ENCODE measurements around the gene HCFC2. TPM values are rescaled to one million over a fixed set of nuclear protein-coding genes. Genes with fewer than 3 reads are reported as not detected.
A peak's percentile ranks its signal among the peaks of the same experiment; 100 is the strongest.

Gene HCFC2
- total and polyA plus RNA-seq, 2 of the 8 experiments (the other 6 are each of a cell fraction or from before 2014, with no cell fraction given) = 0.62 to 1.8 TPM

DNA sequence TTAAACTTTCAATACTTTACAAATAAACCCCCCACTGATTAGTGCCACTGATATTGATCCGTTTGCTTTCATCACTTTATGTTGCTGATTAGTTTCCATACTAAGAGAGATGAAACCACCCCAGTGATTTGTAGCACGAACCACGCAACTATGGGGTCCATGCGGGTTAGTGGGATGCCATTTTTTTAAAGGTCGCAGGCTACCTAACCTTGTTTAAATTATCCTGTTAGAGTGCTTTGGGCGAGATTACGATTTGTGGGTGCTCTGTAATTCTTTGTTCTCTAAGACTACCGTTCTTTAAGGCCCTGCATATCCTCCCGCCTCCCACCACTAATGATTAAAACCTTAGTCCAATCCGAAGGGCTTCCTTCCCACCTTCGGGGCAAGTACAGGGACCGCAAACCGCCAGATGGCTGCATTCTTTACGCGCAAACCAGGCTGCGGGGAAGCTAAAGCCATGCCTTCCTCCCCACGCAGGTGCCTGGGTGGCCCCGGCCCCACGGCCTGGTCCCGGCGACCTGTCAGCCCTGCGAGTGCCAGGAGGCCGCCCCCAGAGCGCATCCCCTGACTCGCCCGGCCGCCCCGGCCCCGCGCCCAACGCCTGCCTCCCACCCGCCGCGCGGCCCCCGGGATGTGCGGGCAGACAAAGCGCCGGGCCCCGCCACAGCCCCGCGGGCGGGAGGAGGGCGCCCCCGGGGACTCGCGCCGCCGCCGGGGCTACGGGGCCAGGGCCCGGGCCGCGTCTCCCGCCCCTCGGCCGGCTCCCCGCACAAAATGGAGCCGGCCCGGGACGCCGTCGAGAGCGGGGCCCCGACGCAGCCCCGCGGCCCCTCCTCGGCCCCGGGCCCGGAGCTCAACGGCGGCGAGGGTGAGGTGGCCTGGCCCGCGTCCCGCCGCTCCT lies 72.9 kb downstream of the HCFC2 start:
- DNase-seq (ENCODE audit: low read depth in 1 of 2, low spot score in 2 of 2) = peak in 1 of 2 experiments; percentile 57
- H2AFZ ChIP-seq (ENCODE audit: low read length) = no peak overlapping the region
- H3K23ac ChIP-seq (ENCODE audit: insufficient read length) = no peak overlapping the region
- H3K9ac ChIP-seq (replicated peaks in 1 of 4; ENCODE audit: extremely low read depth in 1 of 4, low read depth in 3 of 4, low read length in 3 of 4) = peak overlapping the region; percentile 90 to 98 (median 94)
- H2BK5ac ChIP-seq (ENCODE audit: low read depth, low read length) = peak overlapping the region; percentile 86
- H3K36me3 ChIP-seq (ENCODE audit: control insufficient read depth in 2 of 4, insufficient read depth in 4 of 4, low read length in 3 of 4) = peaks cover 3 to 29% (median 15%) of the 10 kb centered on the region in 4 experiments
- H3K4me1 ChIP-seq (replicated peaks in 1 of 4; ENCODE audit: control insufficient read depth in 3 of 4, insufficient read depth in 4 of 4, low read length in 3 of 4) = peaks cover 3 to 9% (median 6%) of the 10 kb centered on the region in 4 experiments; a peak in 6 of 7 replicates
- ChIA-PET POLR2A (ENCODE audit: partially characterized antibody) (interaction anchor here (0.8 to 4.2 kb wide), 27 partner anchors 10 to 946 kb away, joined by 3 to 28 read pairs (median 4); partner anchors contain the start of genes EID3, HCFC2, HSP90B1 and TDG), CTCF (ENCODE audit: partially characterized antibody) (interaction anchor here (0.6 kb wide), 1 partner anchor 25 kb away, joined by 3 read pairs; no protein-coding TSS in a partner anchor)
- no peak overlapping the region for H3K4ac ChIP-seq (replicated peaks; ENCODE audit: insufficient read length, low read depth, low read length)
- H3K56ac ChIP-seq (replicated peaks; ENCODE audit: insufficient read length, low read depth, low read length) = peak overlapping the region; percentile 3
- H4K5ac ChIP-seq (ENCODE audit: insufficient read length, low read depth, low read length) = peak overlapping the region; percentile 90
- H3K23me2 ChIP-seq (ENCODE audit: low read depth, low read length) = no peaks in the 10 kb centered on the region; the same call in 1 of the 2 replicates
- H4K20me1 ChIP-seq (replicated peaks in 1 of 2; ENCODE audit: control insufficient read depth in 1 of 2, insufficient read depth in 2 of 2, low read length in 2 of 2) = peaks cover 2 to 4% of the 10 kb centered on the region in 2 experiments
- 0% methylated on average over 45 of the region's 78 CpGs; no CpG with 5 or more reads in 1 of the 2 experiments for WGBS, 2 experiments (ENCODE audit: extremely low coverage in 1 of 2, insufficient coverage in 1 of 2, insufficient read length in 1 of 2, insufficient replicate concordance in 2 of 2, low coverage in 1 of 2, low lambda C conversion rate in 2 of 2, missing lambda C conversion rate in 1 of 2)
- peak overlapping the region; percentile 96; the same call in 1 of the 2 replicates for H4K8ac ChIP-seq (ENCODE audit: extremely low read depth, insufficient read depth, low read length)
- peak overlapping the region; percentile 73; the same call in 1 of the 2 replicates for H3K18ac ChIP-seq (ENCODE audit: extremely low read depth, low read length)
- H3K14ac ChIP-seq (ENCODE audit: insufficient read length) = no peak overlapping the region
- H2BK20ac ChIP-seq (ENCODE audit: low read length) = no peak overlapping the region
- no peak overlapping the region for H2AK5ac ChIP-seq (ENCODE audit: low read depth, low read length)
- H3K4me2 ChIP-seq (ENCODE audit: insufficient read depth in 1 of 2, low read depth in 2 of 2, low read length in 2 of 2) = peak overlapping the region; percentile 73 to 82
- H2BK120ac ChIP-seq (replicated peaks; ENCODE audit: low read depth, low read length) = no peak overlapping the region
- H3K27me3 ChIP-seq (replicated peaks in 1 of 4; ENCODE audit: control insufficient read depth in 3 of 4, extremely low read depth in 1 of 4, insufficient read depth in 3 of 4, low read length in 3 of 4) = 0 out of 7 replicates have a peak, but pooled peaks cover 0 to 3% (median 0%) of the 10 kb centered on the region in 4 experiments
- no peaks in the 10 kb centered on the region for H3K9me3 ChIP-seq (ENCODE audit: insufficient read depth in 2 of 2, low read depth in 1 of 2, low read length in 1 of 2)
- FAIRE-seq = no peak
- H3K4me3 ChIP-seq (ENCODE audit: extremely low read depth in 1 of 4, insufficient read depth in 2 of 4, low read depth in 3 of 4, low read length in 4 of 4) = peak overlapping the region; percentile 69 to 94 (median 89)
- H2BK12ac ChIP-seq (ENCODE audit: low read depth, low read length) = no peak overlapping the region
- H4K91ac ChIP-seq (replicated peaks; ENCODE audit: insufficient read length, low read length) = peak overlapping the region; percentile 3
- peaks cover 9 to 47% of the 10 kb centered on the region in 2 experiments; a peak in 3 of 4 replicates for H3K79me2 ChIP-seq (ENCODE audit: control insufficient read depth in 1 of 2, insufficient read depth in 2 of 2, low read length in 2 of 2)
- peak overlapping the region; percentile 92 for H3K27ac ChIP-seq (ENCODE audit: low read depth, low read length)
- no peak overlapping the region for H2BK15ac ChIP-seq (ENCODE audit: low read length)
- H3K79me1 ChIP-seq (ENCODE audit: low read depth, low read length) = peaks cover 5% of the 10 kb centered on the region; the same call in 1 of the 2 replicates
- peak; percentile 73 for TF ChIP-seq POLR2AphosphoS5 (IDR thresholded peaks at IDR 0.05; ENCODE audit: low read depth, low read length)
- TF ChIP-seq BACH1 (IDR thresholded peaks at IDR 0.05; ENCODE audit: low read length) = no peak
- TF ChIP-seq SP4 (IDR thresholded peaks at IDR 0.05; ENCODE audit: low read length) = no peak
- TF ChIP-seq RAD21 (IDR thresholded peaks at IDR 0.05 in 1 of 2, conservative IDR thresholded peaks at IDR 0.05 in 1 of 2; ENCODE audit: low read depth in 2 of 2, low read length in 2 of 2) = no peak
- no peak for TF ChIP-seq RFX5 (IDR thresholded peaks at IDR 0.05; ENCODE audit: borderline replicate concordance, low read depth, low read length)
- peak; percentile 11; the same call in 1 of the 2 replicates for TF ChIP-seq RBBP5 (IDR thresholded peaks at IDR 0.05; ENCODE audit: borderline replicate concordance, low read depth, low read length)
- no peak for TF ChIP-seq RNF2 (IDR thresholded peaks at IDR 0.05; ENCODE audit: borderline replicate concordance, low read depth, low read length, missing control alignments, poor library complexity, severe bottlenecking)
- TF ChIP-seq SP1 (IDR thresholded peaks at IDR 0.05; ENCODE audit: low read depth, low read length) = no peak
- TF ChIP-seq CHD1 (IDR thresholded peaks at IDR 0.05; ENCODE audit: low read depth, low read length) = no peak
- TF ChIP-seq POLR2A (IDR thresholded peaks at IDR 0.05; ENCODE audit: control extremely low read depth in 1 of 2, low read depth in 2 of 2, low read length in 2 of 2) = peak; percentile 58 to 75
- peak; percentile 60 for TF ChIP-seq PHF8 (conservative IDR thresholded peaks at IDR 0.05; ENCODE audit: low read depth, low read length)

All from H1 (cell line).